Measurements from ENCODE around the gene SLC39A7. TPM values are rescaled to one million over a fixed set of nuclear protein-coding genes. Genes with fewer than 3 reads are reported as not detected.

Gene SLC39A7
- total and polyA plus RNA-seq, 2 of the 13 experiments (the other 11 are each of a cell fraction or from before 2014, with no cell fraction given) = 142 to 229 TPM

DNA sequence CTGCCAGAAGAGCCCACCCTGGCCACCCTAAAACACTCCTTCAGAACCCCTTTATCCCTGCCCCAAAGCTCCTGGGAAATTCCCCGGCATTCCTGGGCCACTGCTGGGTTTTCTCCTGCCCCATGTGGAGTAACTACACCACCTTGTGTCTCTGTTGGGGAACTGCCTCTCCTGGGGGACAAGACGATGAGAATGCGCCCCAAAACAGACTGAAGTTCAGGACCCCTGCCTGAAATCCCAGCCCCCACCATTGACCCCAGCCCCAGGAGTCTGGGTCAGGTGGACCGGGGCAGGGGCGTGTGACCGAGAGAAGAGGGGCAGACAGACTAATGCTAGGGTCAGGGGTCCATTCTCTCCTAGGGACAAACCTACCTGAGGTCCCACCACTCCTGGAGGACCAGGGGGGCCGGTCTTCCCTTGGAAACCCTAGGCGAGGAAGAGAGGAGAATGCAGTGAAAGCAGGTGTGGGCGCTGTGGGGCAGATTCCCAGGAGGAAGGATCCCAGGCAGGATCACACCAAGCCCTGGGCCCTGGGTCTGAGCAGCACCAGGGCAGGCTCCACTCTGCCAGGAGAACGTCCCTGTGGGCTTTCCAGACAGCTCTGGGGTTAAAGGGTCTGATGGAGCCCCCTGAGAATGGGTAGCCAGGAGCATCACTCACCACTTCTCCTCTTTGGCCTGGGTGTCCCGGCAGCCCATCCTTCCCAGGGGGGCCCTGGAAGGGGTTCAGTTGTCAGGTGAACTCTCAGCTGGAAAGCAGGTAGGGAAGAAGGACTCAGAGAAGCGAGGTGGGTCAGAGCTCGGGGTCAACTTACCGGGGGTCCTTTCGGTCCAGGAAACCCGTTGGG, 27.8 kb upstream of the SLC39A7 start (continued):
- TF ChIP-seq, protein P1, sequence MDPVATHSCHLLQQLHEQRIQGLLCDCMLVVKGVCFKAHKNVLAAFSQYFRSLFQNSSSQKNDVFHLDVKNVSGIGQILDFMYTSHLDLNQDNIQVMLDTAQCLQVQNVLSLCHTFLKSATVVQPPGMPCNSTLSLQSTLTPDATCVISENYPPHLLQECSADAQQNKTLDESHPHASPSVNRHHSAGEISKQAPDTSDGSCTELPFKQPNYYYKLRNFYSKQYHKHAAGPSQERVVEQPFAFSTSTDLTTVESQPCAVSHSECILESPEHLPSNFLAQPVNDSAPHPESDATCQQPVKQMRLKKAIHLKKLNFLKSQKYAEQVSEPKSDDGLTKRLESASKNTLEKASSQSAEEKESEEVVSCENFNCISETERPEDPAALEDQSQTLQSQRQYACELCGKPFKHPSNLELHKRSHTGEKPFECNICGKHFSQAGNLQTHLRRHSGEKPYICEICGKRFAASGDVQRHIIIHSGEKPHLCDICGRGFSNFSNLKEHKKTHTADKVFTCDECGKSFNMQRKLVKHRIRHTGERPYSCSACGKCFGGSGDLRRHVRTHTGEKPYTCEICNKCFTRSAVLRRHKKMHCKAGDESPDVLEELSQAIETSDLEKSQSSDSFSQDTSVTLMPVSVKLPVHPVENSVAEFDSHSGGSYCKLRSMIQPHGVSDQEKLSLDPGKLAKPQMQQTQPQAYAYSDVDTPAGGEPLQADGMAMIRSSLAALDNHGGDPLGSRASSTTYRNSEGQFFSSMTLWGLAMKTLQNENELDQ (CRISPR knock-in tag; IDR thresholded peaks at IDR 0.05; ENCODE audit: borderline replicate concordance) = no peak
- no peak for TF ChIP-seq ELF3 (CRISPR knock-in tag; IDR thresholded peaks at IDR 0.05)
- TF ChIP-seq, protein P2, sequence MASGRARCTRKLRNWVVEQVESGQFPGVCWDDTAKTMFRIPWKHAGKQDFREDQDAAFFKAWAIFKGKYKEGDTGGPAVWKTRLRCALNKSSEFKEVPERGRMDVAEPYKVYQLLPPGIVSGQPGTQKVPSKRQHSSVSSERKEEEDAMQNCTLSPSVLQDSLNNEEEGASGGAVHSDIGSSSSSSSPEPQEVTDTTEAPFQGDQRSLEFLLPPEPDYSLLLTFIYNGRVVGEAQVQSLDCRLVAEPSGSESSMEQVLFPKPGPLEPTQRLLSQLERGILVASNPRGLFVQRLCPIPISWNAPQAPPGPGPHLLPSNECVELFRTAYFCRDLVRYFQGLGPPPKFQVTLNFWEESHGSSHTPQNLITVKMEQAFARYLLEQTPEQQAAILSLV (CRISPR knock-in tag; IDR thresholded peaks at IDR 0.05; ENCODE audit: borderline replicate concordance) = no peak
- TF ChIP-seq ZFX (CRISPR knock-in tag; IDR thresholded peaks at IDR 0.05; ENCODE audit: low read depth) = peak; percentile 27; the same call in 1 of the 2 replicates
- no peak for TF ChIP-seq PAX8 (CRISPR knock-in tag; IDR thresholded peaks at IDR 0.05; ENCODE audit: borderline replicate concordance)
- no peak for TF ChIP-seq ZNF749 (CRISPR knock-in tag; IDR thresholded peaks at IDR 0.05; ENCODE audit: borderline replicate concordance)
- TF ChIP-seq TMF1 (CRISPR knock-in tag; IDR thresholded peaks at IDR 0.05; ENCODE audit: low read depth) = peak; percentile 66; the same call in 1 of the 2 replicates
- 0 out of 2 replicates have a peak, but pooled peaks have one; percentile 27 for TF ChIP-seq SP4 (CRISPR knock-in tag; IDR thresholded peaks at IDR 0.05)
- TF ChIP-seq MAFK (conservative IDR thresholded peaks at IDR 0.05 in 1 of 2, IDR thresholded peaks at IDR 0.05 in 1 of 2; ENCODE audit: low read length in 2 of 2) = no peak
- no peak for TF ChIP-seq ZNF607 (CRISPR knock-in tag; IDR thresholded peaks at IDR 0.05; ENCODE audit: borderline replicate concordance)
- TF ChIP-seq ZNF337 (CRISPR knock-in tag; IDR thresholded peaks at IDR 0.05; ENCODE audit: borderline replicate concordance, low read depth) = no peak
- TF ChIP-seq ZNF652 (CRISPR knock-in tag; IDR thresholded peaks at IDR 0.05; ENCODE audit: borderline replicate concordance, low read depth) = no peak
- 0 out of 2 replicates have a peak, but pooled peaks have one; percentile 7 for TF ChIP-seq ZBTB7B (CRISPR knock-in tag; IDR thresholded peaks at IDR 0.05)
- TF ChIP-seq CHD4 (IDR thresholded peaks at IDR 0.05; ENCODE audit: borderline replicate concordance, low read length) = no peak
- TF ChIP-seq, protein P3, sequence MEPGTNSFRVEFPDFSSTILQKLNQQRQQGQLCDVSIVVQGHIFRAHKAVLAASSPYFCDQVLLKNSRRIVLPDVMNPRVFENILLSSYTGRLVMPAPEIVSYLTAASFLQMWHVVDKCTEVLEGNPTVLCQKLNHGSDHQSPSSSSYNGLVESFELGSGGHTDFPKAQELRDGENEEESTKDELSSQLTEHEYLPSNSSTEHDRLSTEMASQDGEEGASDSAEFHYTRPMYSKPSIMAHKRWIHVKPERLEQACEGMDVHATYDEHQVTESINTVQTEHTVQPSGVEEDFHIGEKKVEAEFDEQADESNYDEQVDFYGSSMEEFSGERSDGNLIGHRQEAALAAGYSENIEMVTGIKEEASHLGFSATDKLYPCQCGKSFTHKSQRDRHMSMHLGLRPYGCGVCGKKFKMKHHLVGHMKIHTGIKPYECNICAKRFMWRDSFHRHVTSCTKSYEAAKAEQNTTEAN (CRISPR knock-in tag; conservative IDR thresholded peaks at IDR 0.05) = no peak
- TF ChIP-seq CREM (IDR thresholded peaks at IDR 0.05) = no peak
- TF ChIP-seq CREM (CRISPR knock-in tag; IDR thresholded peaks at IDR 0.05) = no peak
- TF ChIP-seq ZNF703 (CRISPR knock-in tag; IDR thresholded peaks at IDR 0.05; ENCODE audit: borderline replicate concordance) = no peak
- no peak for TF ChIP-seq MIXL1 (CRISPR knock-in tag; IDR thresholded peaks at IDR 0.05)
- TF ChIP-seq, protein P4, sequence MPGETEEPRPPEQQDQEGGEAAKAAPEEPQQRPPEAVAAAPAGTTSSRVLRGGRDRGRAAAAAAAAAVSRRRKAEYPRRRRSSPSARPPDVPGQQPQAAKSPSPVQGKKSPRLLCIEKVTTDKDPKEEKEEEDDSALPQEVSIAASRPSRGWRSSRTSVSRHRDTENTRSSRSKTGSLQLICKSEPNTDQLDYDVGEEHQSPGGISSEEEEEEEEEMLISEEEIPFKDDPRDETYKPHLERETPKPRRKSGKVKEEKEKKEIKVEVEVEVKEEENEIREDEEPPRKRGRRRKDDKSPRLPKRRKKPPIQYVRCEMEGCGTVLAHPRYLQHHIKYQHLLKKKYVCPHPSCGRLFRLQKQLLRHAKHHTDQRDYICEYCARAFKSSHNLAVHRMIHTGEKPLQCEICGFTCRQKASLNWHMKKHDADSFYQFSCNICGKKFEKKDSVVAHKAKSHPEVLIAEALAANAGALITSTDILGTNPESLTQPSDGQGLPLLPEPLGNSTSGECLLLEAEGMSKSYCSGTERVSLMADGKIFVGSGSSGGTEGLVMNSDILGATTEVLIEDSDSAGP (CRISPR knock-in tag; IDR thresholded peaks at IDR 0.05; ENCODE audit: borderline replicate concordance) = 0 out of 2 replicates have a peak, but pooled peaks have one; percentile 45
- TF ChIP-seq DPF2 (CRISPR knock-in tag; IDR thresholded peaks at IDR 0.05; ENCODE audit: borderline replicate concordance, low read depth) = no peak
- TF ChIP-seq BORCS8-MEF2B (CRISPR knock-in tag; IDR thresholded peaks at IDR 0.05) = 0 out of 2 replicates have a peak, but pooled peaks have one; percentile 48
- TF ChIP-seq SMAD3 (CRISPR knock-in tag; IDR thresholded peaks at IDR 0.05) = no peak
- no peak for TF ChIP-seq ZNF839 (CRISPR knock-in tag; IDR thresholded peaks at IDR 0.05; ENCODE audit: borderline replicate concordance)
